Kidney (tissue), 14 donors: Measurements from ENCODE around the gene RYR2. TPM values are rescaled to one million over a fixed set of nuclear protein-coding genes. Genes with fewer than 3 reads are reported as not detected.

Experiments
- DNase-seq, 5 donors: peaks; one replicate each; pipeline ENCODE4 v3.0.0-alpha.2; 2013 to 2020
- FAIRE-seq: peaks from 2 replicates; lab custom pipeline; 2012; peaks lifted over from hg19 to GRCh38; lab: Jason Lieb, UNC
- H3K27ac ChIP-seq, 2 donors: one replicate each; pipeline ENCODE4 v1.7.0; 2013; ENCODE audit warnings: low read depth in 2 of 2, low read length in 2 of 2, inconsistent platforms in 1 of 2
- H3K27me3 ChIP-seq: one replicate; pipeline ENCODE4 v1.7.1; 2013; ENCODE audit warnings: low read length, inconsistent platforms; ENCODE audit not compliant: control insufficient read depth, insufficient read depth
- H3K36me3 ChIP-seq, 3 donors: one replicate each; pipeline versions ENCODE4 v1.7.0 to v1.7.1; 2013; ENCODE audit warnings: low read length in 3 of 3, control low read depth in 1 of 3, inconsistent platforms in 1 of 3; ENCODE audit not compliant: insufficient read depth in 3 of 3, control insufficient read depth in 2 of 3
- H3K4me1 ChIP-seq, 3 donors: one replicate each; pipeline versions ENCODE4 v1.7.0 to v1.7.1; 2013; ENCODE audit warnings: low read length in 3 of 3, inconsistent platforms in 1 of 3, low read depth in 1 of 3; ENCODE audit not compliant: control insufficient read depth in 2 of 3, insufficient read depth in 2 of 3
- H3K4me3 ChIP-seq, 3 donors: one replicate each; pipeline versions ENCODE4 v1.7.0 to v1.8.1; 2013; ENCODE audit warnings: low read length in 3 of 3, control low read depth in 1 of 3, inconsistent platforms in 1 of 3
- H3K9ac ChIP-seq, 3 donors: one replicate each; pipeline versions ENCODE4 v1.7.0 to v1.7.1; 2013; ENCODE audit warnings: low read length in 3 of 3, control low read depth in 1 of 3, inconsistent platforms in 1 of 3
- H3K9me3 ChIP-seq, 3 donors: one replicate each; pipeline versions ENCODE4 v1.7.0 to v1.7.1; 2013; ENCODE audit warnings: low read length in 3 of 3, control low read depth in 1 of 3, inconsistent platforms in 1 of 3; ENCODE audit not compliant: control insufficient read depth in 2 of 3, insufficient read depth in 1 of 3
- intact Hi-C: fragments of 100-400 bp; cut with DNase I; formaldehyde crosslinking; loops from one replicate; pipeline ENCODE4 v1.11.1; 2022
- polyA plus RNA-seq: library from polyadenylated mRNA; stranded (reverse); fragments of 350-450 nt; fragmentation: Illumina TruSeq; extraction: RNeasy Lipid Tissue Mini Kit (QIAGEN cat#74804); gene quantifications from one replicate; pipeline ENCODE4 v1.2.3, GENCODE V29; 2014; ENCODE audit warnings: low read depth, low replicate concordance; ENCODE audit not compliant: insufficient read depth
- total RNA-seq: library from RNA; stranded (reverse); fragmentation: NEBNext Ultra II Directional; extraction: Animal tissue kit (Norgen Biotek cat#: 25700); gene quantifications from one replicate; pipeline ENCODE4 v1.2.1, GENCODE V29; 2021
- TF ChIP-seq, protein P1 (sequence below): IDR thresholded peaks from 3 replicates; pipeline ENCODE4 v1.5.1; 2012; ENCODE audit warnings: mild to moderate bottlenecking, moderate library complexity, borderline replicate concordance; ENCODE audit not compliant: insufficient read depth; ENCODE audit errors: extremely low read depth
- donor health status: control.
- donor health status: control.
- donor health status: control.
- donor health status: control.
- donor health status: control.
- donor health status: DM: yes; HTN: yes; CAD: no.
- donor health status: Normal renal cell carcinoma (clear cell type).

Gene RYR2
- total and polyA plus RNA-seq, 2 donors from 2014 or later = 0.28 to 0.60 TPM

DNA sequence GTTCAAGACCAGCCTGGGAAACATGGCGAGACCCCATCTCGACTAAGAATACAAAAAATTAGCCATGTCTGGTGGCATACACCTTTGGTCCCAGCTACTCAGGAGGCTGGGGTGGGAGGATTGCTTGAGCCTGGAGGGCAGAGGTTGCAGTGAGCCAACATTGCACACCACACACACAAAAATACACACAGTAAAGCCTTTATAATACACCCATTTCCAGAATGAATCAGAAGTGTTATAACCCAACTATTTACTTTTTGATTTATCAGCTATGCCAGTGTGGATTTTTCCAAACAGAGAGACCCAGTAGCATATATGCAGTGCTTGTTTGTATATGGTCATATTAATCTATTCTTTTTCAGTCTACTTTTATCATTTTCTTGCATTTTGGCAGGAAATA lies 648.7 kb downstream of the RYR2 start:
- Histone ChIP-seq H3K36me3 (no peaks in the 10 kb centered on the region), H3K4me1 (no peaks in the 10 kb centered on the region), H3K27ac (no peak overlapping the region), H3K9ac (no peak overlapping the region), H3K4me3 (no peak overlapping the region), H3K9me3 (no peaks in the 10 kb centered on the region), H3K27me3 (no peaks in the 10 kb centered on the region)
- intact Hi-C loops = no loop called here
- no peak for DNase-seq
- TF ChIP-seq, protein P1, sequence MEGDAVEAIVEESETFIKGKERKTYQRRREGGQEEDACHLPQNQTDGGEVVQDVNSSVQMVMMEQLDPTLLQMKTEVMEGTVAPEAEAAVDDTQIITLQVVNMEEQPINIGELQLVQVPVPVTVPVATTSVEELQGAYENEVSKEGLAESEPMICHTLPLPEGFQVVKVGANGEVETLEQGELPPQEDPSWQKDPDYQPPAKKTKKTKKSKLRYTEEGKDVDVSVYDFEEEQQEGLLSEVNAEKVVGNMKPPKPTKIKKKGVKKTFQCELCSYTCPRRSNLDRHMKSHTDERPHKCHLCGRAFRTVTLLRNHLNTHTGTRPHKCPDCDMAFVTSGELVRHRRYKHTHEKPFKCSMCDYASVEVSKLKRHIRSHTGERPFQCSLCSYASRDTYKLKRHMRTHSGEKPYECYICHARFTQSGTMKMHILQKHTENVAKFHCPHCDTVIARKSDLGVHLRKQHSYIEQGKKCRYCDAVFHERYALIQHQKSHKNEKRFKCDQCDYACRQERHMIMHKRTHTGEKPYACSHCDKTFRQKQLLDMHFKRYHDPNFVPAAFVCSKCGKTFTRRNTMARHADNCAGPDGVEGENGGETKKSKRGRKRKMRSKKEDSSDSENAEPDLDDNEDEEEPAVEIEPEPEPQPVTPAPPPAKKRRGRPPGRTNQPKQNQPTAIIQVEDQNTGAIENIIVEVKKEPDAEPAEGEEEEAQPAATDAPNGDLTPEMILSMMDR = no peak
- FAIRE-seq = no peak

DNA sequence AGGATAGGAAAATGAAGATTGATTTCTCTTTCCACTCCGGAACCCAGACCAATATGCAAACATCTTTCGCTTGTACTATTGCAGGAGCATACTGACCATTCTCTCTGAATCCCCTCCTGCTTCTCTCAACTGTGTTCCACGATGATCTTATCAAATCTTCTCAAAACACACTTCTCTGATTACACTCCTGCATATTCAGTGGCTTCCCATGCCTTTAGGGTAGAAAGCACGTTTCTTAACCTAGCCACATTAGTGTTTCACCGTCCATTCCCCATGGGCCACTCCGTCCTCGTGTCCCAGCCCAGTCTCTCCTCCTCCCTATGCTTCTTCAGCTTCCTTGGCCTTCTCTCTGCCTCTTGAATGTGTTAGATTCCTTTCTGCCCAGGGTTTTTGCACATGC lies 650.3 kb downstream of the RYR2 start:
- Histone ChIP-seq H3K9me3 (no peaks in the 10 kb centered on the region), H3K9ac (no peak overlapping the region), H3K36me3 (no peaks in the 10 kb centered on the region), H3K4me3 (no peak overlapping the region), H3K4me1 (no peaks in the 10 kb centered on the region), H3K27me3 (no peaks in the 10 kb centered on the region), H3K27ac (no peak overlapping the region)
- DNase-seq (no peak), FAIRE-seq (no peak)
- intact Hi-C loops = no loop called here
- TF ChIP-seq, protein P1 = no peak

DNA sequence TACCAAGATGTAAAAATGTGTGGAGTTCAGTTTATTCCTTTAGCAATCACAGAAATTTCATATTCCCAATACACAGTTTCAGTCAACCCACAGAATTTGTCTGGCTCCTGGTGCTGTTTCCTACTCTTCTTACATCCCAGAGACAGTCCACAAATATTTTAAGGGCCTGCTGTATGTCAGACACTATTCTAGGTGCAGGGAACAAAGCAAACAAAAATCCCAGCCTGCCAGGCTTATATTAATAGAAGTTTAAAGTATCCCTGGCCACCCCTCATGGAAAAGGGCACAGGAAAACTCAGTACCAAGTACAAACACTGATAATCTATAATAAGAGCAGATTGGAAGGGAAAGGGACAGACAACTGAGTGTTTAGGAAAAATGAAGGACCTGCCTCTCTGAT lies 653.9 kb downstream of the RYR2 start:
- Histone ChIP-seq H3K36me3 (no peaks in the 10 kb centered on the region), H3K9ac (no peak overlapping the region), H3K4me3 (no peak overlapping the region), H3K4me1 (no peaks in the 10 kb centered on the region), H3K27ac (no peak overlapping the region), H3K27me3 (no peaks in the 10 kb centered on the region), H3K9me3 (no peaks in the 10 kb centered on the region)
- TF ChIP-seq, protein P1 = no peak
- no peak for FAIRE-seq
- intact Hi-C loops = no loop called here
- DNase-seq = no peak

DNA sequence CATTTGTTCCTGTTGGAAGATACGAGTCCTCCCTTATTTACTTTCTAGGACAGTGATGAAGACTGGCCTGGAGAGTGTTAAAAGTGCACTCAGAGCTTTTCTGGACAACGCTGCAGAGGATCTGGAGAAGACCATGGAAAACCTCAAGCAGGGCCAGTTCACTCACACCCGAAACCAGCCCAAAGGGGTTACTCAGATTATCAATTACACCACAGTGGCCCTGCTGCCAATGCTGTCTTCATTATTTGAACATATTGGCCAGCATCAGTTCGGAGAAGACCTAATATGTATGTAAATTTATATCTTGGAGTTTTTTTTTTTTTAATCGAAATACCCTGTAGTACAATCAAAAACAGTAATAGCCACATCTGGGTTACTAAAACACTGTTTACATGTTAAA lies 658.2 kb downstream of the RYR2 start:
- intact Hi-C loops = no loop called here
- H3K27ac ChIP-seq = no peak overlapping the region
- H3K27me3 ChIP-seq = no peaks in the 10 kb centered on the region
- no peak overlapping the region for H3K9ac ChIP-seq
- no peak overlapping the region for H3K4me3 ChIP-seq
- FAIRE-seq = no peak
- TF ChIP-seq, protein P1 = no peak
- peaks cover 0 to 4% (median 0%) of the 10 kb centered on the region in 3 donors for H3K4me1 ChIP-seq
- no peak for DNase-seq
- no peaks in the 10 kb centered on the region for H3K9me3 ChIP-seq
- no peaks in the 10 kb centered on the region for H3K36me3 ChIP-seq
